AG04449 (cell line): ENCODE results near the gene CSNK1G2.
A peak's percentile ranks its signal among the peaks of the same experiment; 100 is the strongest.

ENCODE experiments used
- CTCF ChIA-PET: fragments of 350-600 bp; formaldehyde crosslinking; extraction: SDS; loops from one replicate; lab custom pipeline; 2021; ENCODE audit warnings: antibody characterized with exemption; lab: Yijun Ruan, JAX
- POLR2A ChIA-PET: fragments of 400-600, 350-600 bp; formaldehyde crosslinking; extraction: SDS; loops from one replicate; lab custom pipeline; 2020; ENCODE audit warnings: antibody characterized with exemption, inconsistent platforms; lab: Yijun Ruan, JAX
- DNase-seq: peaks from one replicate; pipeline ENCODE4 v3.0.0-alpha.2; 2010; ENCODE audit warnings: low read depth, low spot score
- H3K4me3 ChIP-seq: 2 replicates; pipeline ENCODE4 v1.5.1; 2011; ENCODE audit warnings: low read depth, mild to moderate bottlenecking, control low read depth, low read length
- CTCF ChIP-seq: IDR thresholded peaks from one replicate; pipeline ENCODE4 v1.5.1; 2011; ENCODE audit warnings: mild to moderate bottlenecking, moderate library complexity, low read length, control low read depth, inconsistent platforms; ENCODE audit not compliant: insufficient read depth; ENCODE audit errors: missing control alignments

CSNK1G2 gene

DNA sequence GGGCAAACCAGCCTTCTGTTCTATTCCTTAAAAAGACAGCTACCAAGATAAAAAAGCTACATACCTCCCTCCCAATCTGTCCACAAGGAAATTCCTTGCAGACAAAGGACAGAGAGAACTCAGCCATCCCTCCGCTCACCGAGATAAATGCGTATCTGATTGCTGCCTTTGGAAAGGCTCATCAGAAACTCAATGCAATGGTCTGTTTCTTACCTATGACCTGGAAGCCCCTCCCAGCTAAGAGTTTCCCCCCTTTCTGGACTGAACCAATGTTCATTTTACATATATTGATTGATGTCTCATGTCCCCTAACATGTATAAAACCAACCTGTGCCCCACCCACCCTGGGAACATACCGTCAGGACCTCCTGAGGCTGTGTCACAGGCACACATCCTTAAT lies 62.9 kb downstream of the CSNK1G2 start:
- DNase-seq, result no peak
- CTCF ChIA-PET, result interaction anchor here (1.2 kb wide), 2 partner anchors 16 to 66 kb away, joined by 4 to 5 read pairs; no protein-coding TSS in a partner anchor
- no peak overlapping the region for H3K4me3 ChIP-seq
- POLR2A ChIA-PET, result interaction anchor here (0.6 kb wide), 1 partner anchor 56 kb away, joined by 3 read pairs; no protein-coding TSS in a partner anchor
- TF ChIP-seq CTCF, result no peak

DNA sequence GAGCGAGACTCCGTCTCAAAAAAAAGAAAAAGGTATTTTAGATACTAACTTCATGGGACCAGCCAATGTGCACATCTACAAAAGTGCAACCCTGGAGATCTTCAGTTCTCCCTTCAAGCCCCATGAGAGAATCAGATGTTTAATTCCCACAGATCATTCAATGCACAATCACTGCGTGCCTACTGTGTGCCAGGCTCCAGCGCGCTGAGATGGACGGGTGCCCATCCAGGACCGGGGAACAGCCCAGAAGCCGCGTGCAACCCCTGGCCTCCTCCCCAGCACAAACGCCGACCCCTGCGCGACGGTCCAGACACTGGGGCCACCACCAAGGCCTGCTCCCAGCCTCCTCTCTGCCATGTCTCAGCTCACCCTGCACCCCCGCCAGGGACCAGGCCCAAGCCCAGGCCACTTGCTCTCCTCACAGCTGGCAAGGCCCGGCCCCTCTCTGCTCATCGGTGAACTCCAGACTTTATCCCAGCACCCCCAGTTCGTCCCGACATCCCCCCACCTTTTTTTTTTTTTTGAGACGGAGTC lies 69.2 kb downstream of the CSNK1G2 start:
- no peak for DNase-seq
- POLR2A ChIA-PET, result no interaction called here
- H3K4me3 ChIP-seq, result no peak overlapping the region
- CTCF ChIA-PET, result no interaction called here
- TF ChIP-seq CTCF, result no peak

- ChIA-PET CTCF (no interaction called here), POLR2A (no interaction called here)
- no peak overlapping the region for H3K4me3 ChIP-seq
- DNase-seq, result no peak
- TF ChIP-seq CTCF, result no peak
Observed at GRCh38 chr19:2011169-2011568, 70.2 kb downstream of the CSNK1G2 start.

DNA sequence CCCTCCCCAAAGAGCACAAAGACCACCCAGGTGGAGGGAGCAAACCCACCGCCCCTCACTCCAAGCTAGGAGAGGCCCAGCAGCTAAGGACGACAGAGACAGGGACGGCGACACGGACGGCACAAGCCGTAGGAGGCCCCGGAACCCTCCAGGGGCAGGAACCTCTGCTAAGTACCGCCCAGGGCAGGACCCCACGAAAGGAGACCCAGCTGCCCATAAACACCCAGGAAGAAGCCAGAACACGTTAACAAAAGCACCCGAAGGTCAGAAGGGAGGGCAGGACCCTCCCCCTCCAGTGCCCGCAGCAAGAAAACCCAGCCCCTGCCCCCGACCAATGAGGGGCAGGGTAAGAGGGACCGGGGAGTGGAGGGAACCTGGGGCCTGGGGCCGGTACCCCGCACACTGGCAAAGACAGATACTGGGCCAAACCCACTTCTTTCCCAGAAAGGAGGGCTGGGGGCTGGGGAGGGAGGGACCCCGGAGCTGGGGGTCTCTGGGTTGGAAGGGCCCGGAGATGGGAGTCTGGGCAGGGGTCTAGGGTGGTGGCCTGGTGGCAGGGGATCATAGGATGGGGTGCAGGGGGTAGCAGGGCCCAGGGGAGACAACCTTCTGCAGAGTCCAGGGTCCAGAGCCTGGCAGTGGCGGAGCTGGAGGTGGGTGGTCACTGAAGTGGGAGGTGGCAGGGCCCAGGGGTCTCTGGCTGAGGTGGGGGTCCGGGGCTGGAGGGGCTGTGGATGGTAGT lies 72.1 kb downstream of the CSNK1G2 start:
- no peak for TF ChIP-seq CTCF
- no peak for DNase-seq
- POLR2A ChIA-PET, result no interaction called here
- H3K4me3 ChIP-seq, result no peak overlapping the region; the same call in 1 of the 2 replicates
- CTCF ChIA-PET, result interaction anchor here (0.9 kb wide), 1 partner anchor 37 kb away, joined by 5 read pairs; no protein-coding TSS in a partner anchor

DNA sequence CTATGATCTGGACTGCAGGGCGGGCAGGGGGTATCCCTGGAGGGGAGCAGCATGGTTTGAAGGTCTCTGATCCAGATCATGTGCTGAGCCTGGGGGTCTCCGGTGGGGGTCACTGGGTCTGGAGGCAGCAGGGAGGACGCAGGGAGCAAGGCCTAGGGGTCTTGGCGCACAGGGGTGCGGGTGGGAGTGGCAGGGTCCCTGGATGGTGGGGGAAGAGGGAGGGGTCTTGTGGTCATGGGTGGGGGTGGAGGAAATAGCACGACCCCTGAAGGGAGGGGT lies 72.7 kb downstream of the CSNK1G2 start:
- H3K4me3 ChIP-seq, result no peak overlapping the region; the same call in 1 of the 2 replicates
- ChIA-PET POLR2A (no interaction called here), CTCF (no interaction called here)
- TF ChIP-seq CTCF, result no peak
- no peak for DNase-seq

- H3K4me3 ChIP-seq, result peak overlapping the region; percentile 74
- POLR2A ChIA-PET, result no interaction called here
- DNase-seq, result no peak
- CTCF ChIA-PET, result no interaction called here
- TF ChIP-seq CTCF, result no peak
Observed at GRCh38 chr19:2014131-2014571, 73.2 kb downstream of the CSNK1G2 start.
